H1 (cell line): Measurements from ENCODE around the gene PPIH. TPM values are rescaled to one million over a fixed set of nuclear protein-coding genes. Genes with fewer than 3 reads are reported as not detected.

ENCODE experiments used
- HDAC2 ChIP-seq, 2 experiments: fragments of 300-600 bp in 1 of 2; sonication (generic) in 1 of 2; IDR thresholded peaks; 2 replicates each; pipeline ENCODE4 v1.6.1; 2011 to 2012; ENCODE audit warnings: low read depth in 2 of 2, low read length in 2 of 2, mild to moderate bottlenecking in 2 of 2, moderate library complexity in 2 of 2, borderline replicate concordance in 1 of 2, inconsistent platforms in 1 of 2
- TEAD4 ChIP-seq: IDR thresholded peaks from 2 replicates; pipeline ENCODE4 v1.6.1; 2012; ENCODE audit warnings: low read depth, low read length, inconsistent platforms, mixed read lengths
- polyA plus RNA-seq, 7 experiments: library from polyadenylated mRNA; depleted of rRNA in 3 of 7; stranded (reverse) in 5 of 7; unstranded in 2 of 7; fragments of >200 nt in 5 of 7; fragments of 200-250 nt in 2 of 7; gene quantifications; 1 replicate in 5 of 7; 2 replicates in 1 of 7; 4 replicates in 1 of 7; pipeline versions ENCODE4 v1.2.1 to v1.2.3, GENCODE V29; 2011 to 2013; ENCODE audit warnings: missing spikeins in 2 of 7, mixed read lengths in 2 of 7
- total RNA-seq: library from RNA; stranded (reverse); fragmentation: NEBNext Ultra II Directional; extraction: Animal tissue kit (Norgen Biotek cat#: 25700); gene quantifications from 2 replicates; pipeline ENCODE4 v1.2.1, GENCODE V29; 2021
- TF ChIP-seq, protein P1 (sequence below): IDR thresholded peaks from 2 replicates; pipeline ENCODE4 v1.6.1; 2012; ENCODE audit warnings: inconsistent platforms

The PPIH gene
- total and polyA plus RNA-seq, 2 of the 8 experiments (the other 6 are each of a cell fraction or from before 2014, with no cell fraction given): 78.1 to 91.5 TPM

DNA sequence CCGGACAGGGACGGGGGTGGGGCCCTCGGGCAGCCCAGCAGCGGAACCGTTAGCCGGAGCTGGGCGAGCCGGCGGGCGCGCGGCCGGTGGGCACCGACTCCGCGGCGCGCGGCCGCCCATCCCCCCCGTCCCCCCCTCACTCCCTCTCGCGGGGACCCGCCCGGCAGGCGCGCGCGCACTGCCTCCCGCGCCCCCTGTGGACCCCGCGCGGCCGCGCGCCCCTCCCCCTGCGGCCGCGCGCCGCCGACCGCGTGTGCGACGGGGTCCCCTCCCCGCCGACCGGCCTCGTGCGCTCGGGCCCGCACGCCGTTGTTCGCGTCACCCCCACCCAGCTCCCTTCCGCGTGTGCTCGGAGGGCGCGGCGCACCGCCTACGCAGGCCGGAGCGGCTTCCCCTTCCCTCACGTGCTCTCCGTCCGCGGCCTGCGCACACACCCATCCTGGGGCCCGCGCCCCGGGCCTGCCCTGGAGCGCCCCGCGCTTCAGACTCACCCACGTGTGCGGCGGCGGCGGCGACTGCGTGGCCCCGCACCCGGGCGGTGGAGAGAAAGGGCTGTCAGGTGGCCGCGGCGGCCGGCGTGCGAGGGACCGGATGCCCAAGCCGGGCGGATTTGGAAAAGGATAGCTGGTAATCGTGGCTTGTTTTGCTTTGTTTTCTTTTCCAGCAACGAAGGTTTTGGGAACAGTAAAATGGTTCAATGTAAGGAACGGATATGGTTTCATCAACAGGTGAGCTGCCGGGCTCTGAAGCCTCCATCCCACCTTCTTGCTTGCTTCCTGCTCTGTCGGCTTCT lies 24.7 kb downstream of the PPIH start (continued):
- peak in 1 of 2 experiments; percentile 79; a peak in 1 of 4 replicates for TF ChIP-seq HDAC2 (IDR thresholded peaks at IDR 0.05; ENCODE audit: borderline replicate concordance in 1 of 2, low read depth in 2 of 2, low read length in 2 of 2)
- TF ChIP-seq, protein P1, sequence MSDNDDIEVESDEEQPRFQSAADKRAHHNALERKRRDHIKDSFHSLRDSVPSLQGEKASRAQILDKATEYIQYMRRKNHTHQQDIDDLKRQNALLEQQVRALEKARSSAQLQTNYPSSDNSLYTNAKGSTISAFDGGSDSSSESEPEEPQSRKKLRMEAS: peak; percentile 95
- TF ChIP-seq TEAD4: no peak
- TF ChIP-seq, all 59 proteins: peak for 10
